CD4-positive, alpha-beta T cell treated with Interferon gamma for 1 hour (primary cell): ENCODE results near the gene ARID4B.
"Not testable (repeated sequence)": the region's sequence is repeated elsewhere in the genome, so short reads cannot be mapped to it uniquely, and the experiment has no call there.

ENCODE experiments used
- DNase-seq: peaks from one replicate; pipeline ENCODE4 v3.0.0-alpha.2; 2020

The ARID4B gene

DNA sequence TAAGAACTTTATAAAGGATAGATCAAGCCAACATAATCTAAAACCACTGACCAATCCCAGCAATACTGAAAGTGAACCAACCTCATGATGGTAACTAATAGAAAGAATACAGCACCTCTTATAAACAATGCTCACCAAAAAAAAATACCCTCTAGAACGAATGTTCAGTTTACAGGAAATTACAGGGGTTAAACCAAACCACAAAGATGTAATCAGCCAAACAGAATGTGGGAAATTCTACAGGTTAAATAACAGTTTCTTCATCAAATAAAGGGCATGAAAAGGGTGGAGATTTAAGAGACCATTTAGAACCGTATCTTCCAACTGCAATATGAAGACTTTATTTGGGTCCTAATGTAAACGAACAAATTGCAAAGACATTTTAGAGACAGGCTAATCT lies 30.4 kb downstream of the ARID4B start:
- no peak for DNase-seq

DNA sequence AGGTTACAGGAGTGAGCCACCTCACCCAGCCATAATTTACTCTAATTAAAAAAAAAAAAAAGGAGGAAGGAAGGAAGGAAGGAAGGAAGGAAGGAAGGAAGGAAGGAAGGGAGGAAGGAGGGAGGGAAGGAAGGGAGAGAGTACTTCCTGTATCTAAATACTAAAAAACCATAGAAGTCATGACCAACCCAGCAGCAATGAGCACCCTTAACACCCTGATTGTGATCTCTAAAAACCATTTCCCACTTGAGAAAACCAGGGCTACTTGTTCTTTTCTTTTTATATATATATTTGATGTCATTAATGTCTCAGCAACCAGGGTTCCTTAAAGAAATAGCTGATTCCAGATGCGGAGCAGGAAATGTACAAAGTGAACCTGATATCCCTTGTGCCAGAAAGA lies 31.2 kb downstream of the ARID4B start:
- no peak for DNase-seq

DNA sequence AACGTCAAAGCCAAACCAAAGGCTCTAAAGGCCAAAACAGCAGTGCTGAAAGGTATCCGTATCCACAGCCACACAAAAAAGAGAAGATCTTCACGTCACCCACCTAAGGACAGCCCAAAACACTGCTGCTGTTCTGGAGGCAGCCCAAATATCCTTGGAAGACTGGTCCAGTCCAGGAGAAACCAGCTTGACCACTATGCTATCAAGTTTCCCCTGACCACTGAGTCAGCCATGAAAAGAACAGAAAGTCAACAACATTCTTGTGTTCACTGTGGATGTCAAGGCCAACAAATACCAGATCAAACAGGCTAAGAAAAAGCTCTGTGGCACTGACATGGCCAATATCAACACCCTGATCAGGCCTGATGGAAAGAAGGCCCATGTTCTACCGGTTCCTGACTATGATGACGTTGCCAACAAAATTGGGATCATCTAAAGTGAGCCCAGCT lies 32.1 kb downstream of the ARID4B start:
- no peak for DNase-seq

- no peak for DNase-seq
Observed at GRCh38 chr1:235293322-235293942, 34.5 kb downstream of the ARID4B start.

GRCh38 chr1:235292790-235293189 lies 35.2 kb downstream of the ARID4B start:
- DNase-seq: no peak

DNA sequence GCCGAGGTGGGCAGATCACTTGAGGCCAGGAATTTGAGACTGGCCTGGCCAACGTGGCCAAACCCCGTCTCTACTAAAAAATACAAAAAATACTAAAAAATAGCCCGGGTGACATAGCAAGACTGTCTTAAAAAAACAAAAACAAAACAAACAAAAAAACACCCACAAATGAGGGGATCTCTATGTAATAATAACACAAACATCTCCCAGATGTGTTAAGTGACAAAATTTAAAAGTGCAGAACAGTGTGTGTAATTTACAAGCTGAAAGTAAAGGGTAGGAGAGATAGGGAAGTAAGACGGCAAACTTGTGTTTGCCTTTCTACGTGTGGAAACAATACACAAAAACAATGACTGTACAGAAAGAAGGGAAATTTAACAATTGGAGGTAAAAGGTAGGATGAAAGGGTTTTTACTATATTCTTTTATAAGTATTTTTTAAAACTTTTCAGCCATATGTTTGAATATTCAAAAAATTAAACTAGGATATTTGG lies 36.3 kb downstream of the ARID4B start:
- no peak for DNase-seq

GRCh38 chr1:235290740-235291502 lies 37.1 kb downstream of the ARID4B start:
- DNase-seq: no peak

DNA sequence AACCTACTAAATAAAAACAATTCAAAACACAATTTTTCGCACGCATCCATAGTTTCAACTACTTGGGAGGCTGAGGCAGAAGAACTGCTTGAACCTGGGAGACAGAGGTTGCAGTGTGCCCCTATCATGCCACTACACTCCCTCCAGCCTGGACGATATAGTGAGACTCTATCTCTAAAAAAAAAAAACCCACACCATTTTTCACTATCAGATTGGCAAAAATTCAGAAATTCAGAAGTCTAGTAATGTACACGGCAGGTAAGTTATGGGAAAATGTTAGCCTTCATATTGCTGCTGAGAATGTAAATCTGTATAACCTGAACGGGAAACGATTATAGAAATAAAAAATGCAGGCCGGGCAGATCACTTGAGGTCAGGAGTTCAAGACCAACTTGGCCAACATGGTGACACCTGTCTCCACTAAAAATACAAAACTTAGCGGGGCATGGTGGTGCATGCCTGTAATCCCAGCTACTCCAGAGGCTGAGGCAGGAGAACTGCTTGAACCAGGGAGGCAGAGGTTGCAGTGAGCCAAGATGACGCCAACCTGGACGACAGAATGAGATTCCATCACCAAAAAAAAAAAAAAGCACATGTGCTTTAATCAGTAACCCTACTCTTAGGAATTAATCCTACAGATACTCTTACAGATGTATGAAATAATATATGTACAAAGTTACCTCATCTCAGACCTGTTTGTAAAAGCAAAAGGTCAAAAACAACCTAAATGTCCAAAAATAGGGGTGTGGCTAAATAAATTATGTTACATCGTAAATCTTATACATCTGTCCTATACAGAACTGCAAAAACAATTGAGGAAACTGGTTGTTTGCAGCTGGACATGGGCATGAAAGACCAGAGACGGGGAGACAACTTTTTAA lies 37.9 kb downstream of the ARID4B start:
- DNase-seq: no peak

DNA sequence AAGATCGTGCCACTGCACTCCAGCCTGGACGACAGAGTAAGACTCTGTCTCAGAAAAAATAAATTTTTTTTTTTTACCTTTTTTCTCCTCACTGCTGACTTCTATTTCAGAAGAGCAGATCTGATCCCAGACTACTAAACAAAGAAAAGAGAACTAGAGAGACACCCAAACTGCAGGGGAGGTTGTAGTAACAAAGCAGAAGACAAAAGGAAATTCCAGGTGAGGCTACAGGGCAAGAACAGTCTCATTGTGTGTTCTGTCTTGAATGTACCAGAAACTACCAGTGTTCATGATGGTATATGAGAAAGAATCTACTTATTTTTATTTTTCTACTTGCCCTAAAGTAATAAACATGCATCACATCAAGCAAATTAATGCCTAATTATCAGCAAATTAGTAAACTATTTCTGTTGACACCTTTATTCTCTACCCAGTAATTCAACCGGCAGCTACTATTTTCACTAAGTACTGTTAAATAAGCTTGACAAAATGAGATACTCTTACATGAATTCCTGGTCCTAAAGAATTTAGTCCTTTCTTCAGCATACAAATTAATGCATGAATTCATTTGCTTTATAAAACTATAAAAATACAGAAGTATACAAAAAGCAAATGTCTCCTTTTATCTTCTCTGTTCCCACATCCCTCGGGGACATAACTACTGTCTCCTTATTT lies 40.6 kb downstream of the ARID4B start:
- no peak for DNase-seq

GRCh38 chr1:235286667-235287066 lies 41.3 kb downstream of the ARID4B start:
- DNase-seq: no peak

- DNase-seq: no peak
Observed at GRCh38 chr1:235284231-235284769, 43.7 kb downstream of the ARID4B start.

- DNase-seq: not testable (repeated sequence)
Observed at GRCh38 chr1:235283636-235284035, 44.3 kb downstream of the ARID4B start.

GRCh38 chr1:235280467-235280866 lies 47.5 kb downstream of the ARID4B start:
- no peak for DNase-seq

DNA sequence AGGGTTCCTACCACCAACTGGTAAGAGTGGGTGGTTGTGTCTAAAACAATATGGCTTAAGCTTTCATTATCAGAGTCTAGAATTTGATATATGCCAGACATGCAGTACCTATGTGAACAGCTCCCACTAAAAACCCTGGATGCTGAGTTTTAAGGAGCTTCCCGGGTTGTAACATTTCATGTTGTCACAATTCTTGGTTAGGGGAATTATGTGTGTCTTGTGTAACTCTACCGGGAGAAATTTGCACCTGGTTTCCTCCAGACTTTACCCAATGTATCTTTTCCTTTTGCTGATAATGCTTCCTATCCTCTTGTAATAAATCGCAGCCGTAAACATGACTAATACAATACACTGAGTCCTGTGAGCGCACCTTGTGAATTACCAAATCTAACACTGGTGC lies 48.3 kb downstream of the ARID4B start:
- DNase-seq: no peak

- no peak for DNase-seq
Observed at GRCh38 chr1:235278915-235279292, 49.1 kb downstream of the ARID4B start.

GRCh38 chr1:235278233-235278914 lies 49.6 kb downstream of the ARID4B start:
- no peak for DNase-seq

GRCh38 chr1:235277709-235278108 lies 50.3 kb downstream of the ARID4B start:
- no peak for DNase-seq

- no peak for DNase-seq
Observed at GRCh38 chr1:235275836-235276235, 52.1 kb downstream of the ARID4B start.

DNA sequence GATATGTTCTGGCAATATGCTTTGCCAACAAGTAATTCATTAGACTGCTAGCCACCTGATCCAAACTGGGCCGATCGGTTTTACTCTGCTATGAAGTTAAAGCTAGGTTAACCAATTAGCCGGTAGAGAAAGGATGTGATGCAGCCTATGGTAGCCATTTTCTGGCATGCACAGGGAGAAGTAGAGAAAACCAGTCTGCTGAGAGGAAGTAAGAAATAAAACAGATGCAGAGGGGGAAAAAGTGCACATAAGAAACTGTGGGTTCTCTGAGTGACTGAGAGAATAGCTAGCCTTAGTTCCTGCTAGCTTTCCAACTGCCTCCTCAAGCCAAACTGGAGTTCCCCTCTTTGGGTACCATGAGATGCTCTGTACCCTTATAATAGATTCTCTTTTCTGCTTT lies 52.8 kb downstream of the ARID4B start:
- no peak for DNase-seq

- no peak for DNase-seq
Observed at GRCh38 chr1:235272851-235273250, 55.1 kb downstream of the ARID4B start.

DNA sequence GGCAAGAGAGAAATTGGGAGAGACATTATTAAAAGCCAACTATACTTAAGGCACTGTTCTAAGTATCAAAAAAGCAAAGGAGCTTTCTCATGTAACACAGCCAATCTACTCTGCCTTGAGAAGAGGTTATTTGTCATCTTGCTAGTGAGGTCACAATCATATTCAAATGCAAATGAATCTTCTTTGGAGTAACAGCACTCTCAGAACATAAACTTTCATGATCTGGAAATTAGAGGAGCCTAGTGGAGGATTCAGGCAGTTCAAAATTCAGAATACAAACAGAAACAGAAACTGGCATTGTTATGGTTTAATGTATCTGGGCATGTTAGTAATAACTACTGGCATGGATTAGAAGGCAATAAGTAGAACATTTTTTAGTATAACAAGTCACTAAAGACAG lies 57.4 kb downstream of the ARID4B start:
- no peak for DNase-seq

DNA sequence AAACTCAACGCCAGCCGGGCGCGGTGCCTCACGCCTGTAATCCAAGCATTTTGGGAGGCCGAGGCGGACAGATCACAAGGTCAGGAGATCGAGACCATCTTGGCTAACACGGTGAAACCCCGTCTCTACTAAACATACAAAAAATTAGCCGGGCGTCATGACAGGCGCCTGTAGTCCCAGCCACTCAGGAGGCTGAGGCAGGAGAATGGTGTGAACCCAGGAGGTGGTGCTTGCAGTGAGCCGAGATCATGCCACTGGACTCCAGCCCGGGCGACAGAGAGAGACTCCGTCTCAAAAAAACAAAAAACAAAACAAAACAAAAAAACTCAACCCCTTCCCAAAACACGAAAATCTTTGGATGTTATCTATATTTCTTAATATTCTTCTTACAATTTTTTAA lies 58.0 kb downstream of the ARID4B start:
- DNase-seq: not testable (repeated sequence)
